ENCODE measurements around the gene STK39. TPM values are rescaled to one million over a fixed set of nuclear protein-coding genes. Genes with fewer than 3 reads are reported as not detected.

Gene STK39
- total and polyA plus RNA-seq, 2 of the 4 experiments (the other 2 are of a cell fraction) = 11.8 to 16.4 TPM

GRCh38 chr2:168086851-168087250, 160.5 kb downstream of the STK39 start:
- Histone ChIP-seq H3K27ac (ENCODE audit: insufficient read depth, low read length) (no peak overlapping the region), H3K9me3 (ENCODE audit: control insufficient read depth, insufficient read depth, low read length) (no peaks in the 10 kb centered on the region), H3K4ac (ENCODE audit: low read depth, low read length) (no peak overlapping the region), H3K36me3 (ENCODE audit: control insufficient read depth, insufficient read depth, low read length) (no peaks in the 10 kb centered on the region; the same call in 1 of the 2 replicates), H3K27me3 (ENCODE audit: control insufficient read depth, insufficient read depth, low read length) (no peaks in the 10 kb centered on the region), H3K23ac (ENCODE audit: low read depth, low read length) (no peak overlapping the region), H2BK5ac (ENCODE audit: low read depth, low read length, poor library complexity, severe bottlenecking) (no peak overlapping the region), H4K5ac (ENCODE audit: low read depth, low read length) (no peak overlapping the region), H4K8ac (ENCODE audit: low read depth in 2 of 2, low read length in 2 of 2) (no peak overlapping the region), H2BK15ac (ENCODE audit: low read depth, low read length) (no peak overlapping the region), H3K4me3 (ENCODE audit: insufficient read depth, low read depth, low read length) (no peak overlapping the region), H4K91ac (ENCODE audit: insufficient read depth, low read depth, low read length) (no peak overlapping the region), H3K9me1 (ENCODE audit: insufficient read depth, low read length) (peaks cover 8% of the 10 kb centered on the region), H4K20me1 (ENCODE audit: insufficient read depth, low read length) (no peaks in the 10 kb centered on the region), H3K79me1 (ENCODE audit: low read depth in 1 of 2, low read length in 2 of 2) (peaks cover 5 to 43% of the 10 kb centered on the region in 2 experiments), H2AK9ac (replicated peaks; ENCODE audit: low read depth, low read length, poor library complexity) (no peak overlapping the region), H3K4me2 (ENCODE audit: low read depth, low read length) (no peak overlapping the region), H2AFZ (replicated peaks; ENCODE audit: low read length, poor library complexity) (no peak overlapping the region), H2BK20ac (ENCODE audit: low read depth, low read length) (no peak overlapping the region), H3K18ac (ENCODE audit: low read depth, low read length) (0 out of 2 replicates have a peak overlapping the region, but pooled peaks have one; percentile 33), H3K14ac (replicated peaks; ENCODE audit: low read depth, low read length) (no peak overlapping the region), H2AK5ac (ENCODE audit: low read depth, low read length) (no peak overlapping the region), H3K9ac (ENCODE audit: low read depth, low read length) (no peak overlapping the region), H3K4me1 (ENCODE audit: control insufficient read depth, insufficient read depth, low read length) (peaks cover 3% of the 10 kb centered on the region; the same call in 1 of the 2 replicates), H3K56ac (ENCODE audit: extremely low read depth, insufficient read depth, low read length) (no peak overlapping the region), H2BK120ac (ENCODE audit: low read depth, low read length) (no peak overlapping the region)
- intact Hi-C loops (cut with micrococcal nuclease) = no loop called here
- ChIA-PET CTCF (interaction anchor here (0.5 to 1.5 kb wide), 2 partner anchors 16 to 18 kb away, joined by 3 read pairs; no protein-coding TSS in a partner anchor), POLR2A (ENCODE audit: unreplicated experiment) (no interaction called here)
- DNase-seq = no peak
- no TSS peak for BruUV-seq (replicated peaks)
- dilution Hi-C loops (cut with HindIII; ENCODE audit: low sequenced_read_pairs, unreplicated experiment) = no loop called here
- no peak for ATAC-seq (ENCODE audit: low read depth)
- TF ChIP-seq SMC3 (IDR thresholded peaks at IDR 0.05; ENCODE audit: low read depth, low read length) (no peak), CTCF (conservative IDR thresholded peaks at IDR 0.05; ENCODE audit: low read depth, low read length) (no peak), CEBPB (IDR thresholded peaks at IDR 0.05; ENCODE audit: low read depth, low read length) (no peak), USF2 (IDR thresholded peaks at IDR 0.05; ENCODE audit: low read depth, low read length) (no peak), RFX5 (IDR thresholded peaks at IDR 0.05; ENCODE audit: low read depth, low read length) (no peak)
- in situ Hi-C loops (cut with MboI; ENCODE audit: low sequenced_read_pairs) = no loop called here
- WGBS, 2 experiments (ENCODE audit: extremely low coverage in 2 of 2, insufficient read length in 1 of 2) = 100% methylated on average over 1 of the region's 5 CpGs; no CpG with 5 or more reads in 1 of the 2 experiments
